ENCODE measurements around the gene FAM20B.
A peak's percentile ranks its signal among the peaks of the same experiment; 100 is the strongest.

The FAM20B gene

DNA sequence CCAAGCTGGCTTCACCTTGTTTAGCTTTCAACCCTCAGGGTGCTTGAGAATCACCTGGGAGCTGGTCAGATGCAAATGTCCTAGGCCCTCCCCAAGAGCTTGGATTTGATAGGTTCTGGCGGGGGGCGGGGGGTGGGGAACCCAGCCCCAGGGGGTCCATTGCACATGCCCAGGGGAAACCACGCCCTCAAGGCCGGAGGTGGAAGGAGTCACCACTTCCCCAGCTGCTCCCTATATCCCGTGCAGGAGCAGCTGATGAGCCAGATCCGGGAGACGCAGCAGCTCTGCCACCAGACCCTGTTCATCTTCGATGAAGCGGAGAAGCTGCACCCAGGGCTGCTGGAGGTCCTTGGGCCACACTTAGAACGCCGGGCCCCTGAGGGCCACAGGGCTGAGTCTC is 62.0 kb downstream of the FAM20B start:
- Histone ChIP-seq H3K27ac (peak overlapping the region in 2 of 21 experiments; percentile 22 to 41), H3K4me3 (no peak overlapping the region)

DNA sequence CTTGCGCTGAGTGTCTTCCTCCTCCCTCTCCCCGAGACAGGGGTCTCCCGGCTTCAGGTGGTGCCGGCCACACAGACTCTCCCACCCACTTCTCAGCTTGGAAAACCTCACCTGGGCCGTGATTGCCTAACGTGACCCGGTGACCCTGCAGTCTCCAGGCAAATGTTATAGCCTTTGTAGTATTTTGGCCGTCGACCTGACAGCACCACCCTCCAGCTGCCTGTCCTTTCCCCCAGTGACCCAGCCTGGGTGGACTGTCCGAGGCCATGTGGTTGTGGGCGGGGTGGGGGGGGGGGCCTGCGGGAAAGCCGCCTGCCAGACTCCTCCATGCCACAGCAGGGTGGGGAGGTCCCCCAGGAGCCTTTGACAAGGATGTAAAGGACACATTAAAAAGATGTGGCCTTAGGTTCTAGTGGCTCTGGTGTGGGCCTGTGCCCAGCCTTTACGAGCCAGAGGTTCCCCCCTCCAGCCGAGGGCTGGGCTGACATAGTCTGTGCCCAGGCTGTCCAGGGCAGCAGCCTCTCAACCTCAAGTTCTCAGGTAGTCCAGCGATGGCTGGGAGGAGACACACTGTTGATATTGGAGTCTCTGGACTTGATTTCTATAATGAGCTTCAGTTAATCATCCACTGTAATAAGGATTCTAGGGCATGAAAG is 64.3 kb downstream of the FAM20B start:
- Histone ChIP-seq H3K4me3 (no peak overlapping the region), H3K27ac (peak overlapping the region in 6 of 21 experiments; percentile 8 to 41 (median 22))

DNA sequence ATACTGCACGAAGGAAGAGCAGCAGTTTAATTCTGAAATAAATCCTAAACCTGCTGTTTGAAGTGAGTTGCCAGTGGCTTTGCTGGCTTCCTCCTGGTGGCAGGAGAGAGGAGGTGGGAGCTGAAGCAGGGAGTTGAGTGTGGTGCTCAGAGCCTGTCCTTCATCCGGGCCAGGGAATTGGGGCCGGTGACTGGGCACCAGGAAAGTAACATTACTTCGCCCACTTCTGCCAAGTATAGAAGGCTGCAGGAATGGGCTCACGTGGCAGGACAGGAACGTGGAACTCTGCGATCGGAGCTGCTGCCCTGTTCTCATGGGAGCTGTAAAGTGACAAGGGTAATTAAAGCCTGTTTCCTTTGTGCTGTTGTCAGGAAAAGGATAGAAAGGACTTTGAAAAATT is 64.8 kb downstream of the FAM20B start:
- Histone ChIP-seq H3K27ac (peak overlapping the region in 5 of 21 experiments; percentile 8 to 41 (median 27)), H3K4me3 (no peak overlapping the region)

DNA sequence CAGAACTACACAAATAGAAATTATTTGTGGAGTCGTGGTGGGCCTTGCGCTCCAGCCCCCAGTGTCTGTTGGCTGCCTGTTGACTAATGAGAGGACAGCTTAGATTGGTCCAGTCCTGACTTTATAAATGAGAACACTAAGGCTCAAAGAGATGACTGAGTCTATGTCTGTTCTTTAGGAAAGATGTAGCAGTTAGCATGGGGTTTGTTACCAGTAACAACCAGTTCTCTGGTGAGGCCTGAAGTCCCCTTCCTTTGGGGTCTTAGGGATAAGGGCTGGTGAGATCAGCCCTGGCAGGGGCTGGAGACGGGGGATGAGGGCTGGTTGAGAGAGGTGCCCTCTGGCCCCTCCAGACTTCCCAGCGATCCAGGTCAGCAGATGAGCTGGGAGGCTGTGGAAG is 65.2 kb downstream of the FAM20B start:
- H3K27ac ChIP-seq: peak overlapping the region in 2 of 21 experiments; percentile 27 to 54
- no peak overlapping the region for H3K4me3 ChIP-seq

DNA sequence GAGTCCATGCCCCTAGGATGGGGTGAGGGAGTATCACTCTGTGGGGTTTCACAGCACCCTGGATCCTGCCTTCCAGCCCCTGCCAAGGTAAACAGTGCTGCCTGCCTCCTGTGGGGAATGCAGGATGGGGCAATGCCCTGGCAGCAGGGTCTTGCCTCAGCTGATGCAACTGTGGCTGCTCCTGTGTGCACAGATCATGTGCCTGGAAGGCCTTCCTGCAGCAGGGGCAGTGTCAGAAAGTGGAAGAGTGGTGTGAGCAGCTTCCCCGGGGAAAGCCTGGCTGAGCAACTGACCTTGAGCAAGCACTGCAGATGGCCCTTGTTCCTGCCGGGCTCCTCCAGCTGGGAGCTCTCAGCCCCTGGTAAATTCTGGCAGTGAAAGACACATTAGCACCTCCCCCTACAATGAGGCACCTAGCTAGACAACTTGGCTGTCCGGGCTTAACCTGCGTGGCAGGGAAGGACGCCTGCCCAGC is 66.0 kb downstream of the FAM20B start:
- H3K27ac ChIP-seq: peak overlapping the region in 5 of 21 experiments; percentile 2 to 59 (median 22)

DNA sequence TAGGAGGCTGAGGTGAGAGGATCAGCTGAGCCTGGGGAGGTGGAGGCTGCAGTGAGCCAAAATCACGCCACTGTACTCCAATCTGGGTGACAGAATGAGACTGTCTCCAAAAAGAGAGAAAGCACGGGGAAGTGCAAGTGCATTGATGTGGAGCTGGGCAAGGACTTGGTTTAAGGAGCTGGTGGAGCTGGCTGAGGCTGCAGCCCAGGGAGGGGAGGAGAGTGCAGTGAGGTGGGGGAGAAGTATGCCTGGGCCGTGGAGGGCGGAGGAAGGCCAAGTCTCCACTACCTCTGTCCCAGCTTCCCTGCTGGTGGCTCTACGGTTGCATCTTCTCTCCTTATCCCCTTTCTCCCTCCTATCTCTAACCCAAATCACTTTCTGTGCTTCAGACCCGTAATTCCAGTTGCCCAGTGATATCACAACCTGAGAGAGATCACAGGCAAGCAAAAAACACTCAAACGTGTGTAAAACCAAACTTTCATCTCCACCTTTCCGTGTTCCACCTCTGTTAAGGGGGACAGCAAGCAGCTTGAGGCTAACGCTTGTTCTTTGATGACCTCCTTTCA is 67.3 kb downstream of the FAM20B start:
- no peak overlapping the region for H3K4me3 ChIP-seq
- peak overlapping the region in 1 of 21 experiments; percentile 59 for H3K27ac ChIP-seq

More for the DNA sequence above, 66.0 kb downstream of the FAM20B start:
- no peak overlapping the region for H3K4me3 ChIP-seq

DNA sequence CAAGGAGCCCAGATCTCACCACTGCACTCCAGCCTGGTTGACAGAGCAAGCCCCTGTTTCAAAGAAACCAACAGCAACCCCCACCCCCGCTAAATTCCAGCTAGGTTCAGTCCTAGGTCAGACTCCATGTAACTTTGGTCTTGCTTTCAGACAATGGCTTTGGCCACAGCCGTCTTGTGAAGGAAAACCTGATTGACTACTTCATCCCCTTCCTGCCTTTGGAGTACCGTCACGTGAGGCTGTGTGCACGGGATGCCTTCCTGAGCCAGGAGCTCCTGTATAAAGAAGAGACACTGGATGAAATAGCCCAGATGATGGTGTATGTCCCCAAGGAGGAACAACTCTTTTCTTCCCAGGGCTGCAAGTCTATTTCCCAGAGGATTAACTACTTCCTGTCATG is 69.1 kb downstream of the FAM20B start:
- Histone ChIP-seq H3K27ac (peak overlapping the region in 1 of 21 experiments; percentile 66), H3K4me3 (no peak overlapping the region)

DNA sequence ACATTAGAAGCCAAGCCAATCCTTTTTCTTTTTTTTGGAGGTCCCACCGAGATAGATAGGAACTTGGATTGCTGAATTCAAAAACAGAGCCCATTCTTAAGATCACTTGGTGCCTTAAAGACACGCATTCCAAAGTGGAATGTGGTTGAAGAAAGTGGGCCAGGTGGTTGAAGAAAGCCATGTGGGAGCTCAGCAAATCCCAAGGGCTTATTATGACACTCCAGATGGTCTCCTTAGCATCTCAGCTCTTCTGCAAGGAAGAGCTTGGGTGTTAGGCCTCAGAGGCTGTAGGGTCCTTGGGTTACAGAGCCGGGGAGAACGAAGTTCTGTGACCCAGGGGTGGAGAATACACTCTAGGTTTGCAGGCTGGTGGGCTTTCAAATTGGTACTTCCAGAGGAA is 69.7 kb downstream of the FAM20B start:
- no peak overlapping the region for H3K4me3 ChIP-seq
- H3K27ac ChIP-seq: peak overlapping the region in 1 of 21 experiments; percentile 66

DNA sequence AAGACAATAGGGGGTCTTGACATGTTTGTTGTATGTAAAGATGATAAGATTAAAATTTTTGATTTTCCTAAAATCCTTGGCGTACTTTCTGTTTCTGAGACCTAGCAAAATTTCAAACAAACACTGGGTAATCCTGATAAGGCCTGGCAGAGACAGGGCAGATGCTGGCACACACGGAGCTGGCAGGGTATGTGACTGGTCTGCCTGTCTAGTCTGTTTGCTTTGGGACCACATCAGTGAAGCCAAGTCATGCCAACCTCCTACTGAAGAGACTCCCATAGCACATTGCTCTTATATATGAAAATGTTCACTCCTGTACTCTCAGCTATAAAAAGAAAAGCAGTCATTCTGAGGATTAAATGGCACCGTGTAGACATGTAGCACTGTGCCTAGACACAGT is 70.2 kb downstream of the FAM20B start:
- no peak overlapping the region for H3K27ac ChIP-seq
- no peak overlapping the region for H3K4me3 ChIP-seq

DNA sequence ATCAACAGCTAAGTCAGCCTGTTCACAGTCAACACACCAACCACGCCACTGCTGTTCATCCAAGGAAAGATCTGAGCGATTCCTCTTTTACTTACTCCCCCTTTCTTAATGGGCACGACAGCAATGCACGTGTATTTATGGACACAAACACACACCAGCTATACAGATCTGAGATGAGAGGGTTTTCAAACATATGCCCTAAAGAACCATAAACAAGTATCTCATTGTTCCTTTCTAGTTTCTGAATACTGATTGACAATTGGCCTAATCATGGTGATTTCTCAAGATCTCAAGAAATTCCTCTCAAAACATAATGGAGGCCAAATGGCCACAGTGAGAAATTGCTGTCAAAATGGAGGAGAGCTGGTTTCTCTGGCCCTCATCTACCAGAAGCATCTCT is 74.2 kb downstream of the FAM20B start:
- H3K27ac ChIP-seq: no peak overlapping the region
- H3K4me3 ChIP-seq: no peak overlapping the region

DNA sequence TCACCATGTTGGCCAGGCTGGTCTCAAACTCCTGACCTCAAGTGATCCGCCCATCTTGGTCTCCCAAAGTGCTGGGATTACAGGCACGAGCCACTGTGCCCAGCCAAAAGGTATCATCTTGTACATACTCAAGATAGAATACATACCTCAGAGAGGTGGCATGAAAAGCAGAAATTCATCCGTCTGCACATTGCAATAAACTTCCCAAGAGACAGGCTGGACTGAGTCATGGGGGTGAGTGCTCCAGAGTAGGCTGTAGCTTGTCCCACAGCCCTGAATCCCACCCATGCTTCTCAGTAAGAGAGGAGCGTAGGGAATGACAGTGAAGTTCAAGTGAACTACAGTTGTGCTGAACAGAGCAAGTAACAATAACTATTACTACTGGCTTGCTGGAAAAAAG is 75.9 kb downstream of the FAM20B start:
- no peak overlapping the region for H3K27ac ChIP-seq
- H3K4me3 ChIP-seq: no peak overlapping the region

DNA sequence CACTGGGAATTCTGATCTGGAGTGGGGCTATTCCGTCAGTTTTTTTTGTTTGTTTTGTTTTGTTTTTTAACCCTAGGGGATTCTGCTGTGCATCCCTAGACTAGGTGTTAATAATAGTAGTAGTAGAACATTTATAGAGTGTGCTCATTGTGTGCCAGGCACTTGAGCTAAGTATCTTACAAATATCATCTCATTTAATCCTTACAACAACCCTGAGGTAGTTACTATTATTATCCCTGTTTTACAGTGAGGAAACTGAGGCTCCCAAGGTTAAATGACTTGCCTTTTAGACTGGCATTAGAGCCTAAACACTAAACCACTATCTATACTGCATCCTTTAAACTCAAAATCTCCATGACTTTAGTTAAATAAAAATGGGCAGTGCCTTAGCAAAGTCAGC is 78.3 kb downstream of the FAM20B start:
- Histone ChIP-seq H3K4me3 (no peak overlapping the region), H3K27ac (no peak overlapping the region)

DNA sequence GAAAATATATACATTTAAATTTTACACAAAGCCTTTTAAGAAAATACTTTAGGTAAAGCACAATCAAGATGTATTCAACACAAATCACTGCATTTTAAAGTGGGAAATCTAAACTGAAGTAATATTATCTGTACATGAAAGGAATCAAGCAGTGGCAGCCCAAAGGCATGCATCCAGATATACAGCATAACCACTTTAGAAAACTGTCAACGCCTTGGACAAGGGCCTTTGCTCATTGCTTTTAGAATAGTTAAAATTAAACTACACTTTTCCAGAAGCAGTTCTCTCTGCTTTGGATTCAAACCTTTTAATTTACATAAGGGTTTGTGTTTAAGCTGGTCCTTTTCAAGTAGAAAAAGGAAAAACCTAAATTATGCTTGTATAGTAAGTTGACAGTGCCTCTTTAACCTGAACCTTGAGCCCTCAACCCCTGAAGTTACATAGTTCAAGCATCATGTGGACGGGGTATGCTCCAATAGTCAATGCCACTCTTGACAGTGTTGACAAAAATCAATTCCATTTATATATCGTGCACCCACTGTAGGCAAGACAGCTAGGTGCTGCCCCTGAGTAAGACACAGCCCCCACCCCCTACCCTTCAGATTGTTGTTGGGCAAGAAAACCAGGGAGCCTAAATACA is 79.0 kb downstream of the FAM20B start:
- no peak overlapping the region for H3K4me3 ChIP-seq
- no peak overlapping the region for H3K27ac ChIP-seq

DNA sequence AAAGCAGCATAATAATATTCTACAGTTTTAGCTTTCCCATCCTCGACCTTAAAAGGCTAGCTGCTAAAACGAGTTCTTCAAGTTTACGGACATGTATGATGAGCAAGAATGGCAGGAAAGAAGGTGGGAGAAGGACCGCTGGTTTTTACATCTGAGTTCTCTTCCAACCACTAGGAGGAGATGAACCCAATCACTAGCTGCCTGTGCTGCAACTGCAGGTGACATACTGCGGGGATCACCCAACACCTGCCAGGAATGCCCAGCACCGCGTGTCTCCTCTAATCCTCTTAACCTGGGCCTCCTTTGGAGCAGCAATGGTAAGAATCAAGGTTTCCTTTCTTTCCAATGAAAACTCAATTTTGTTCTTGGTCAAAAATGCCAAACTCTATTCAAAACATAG is 79.7 kb downstream of the FAM20B start:
- Histone ChIP-seq H3K27ac (no peak overlapping the region), H3K4me3 (no peak overlapping the region)

DNA sequence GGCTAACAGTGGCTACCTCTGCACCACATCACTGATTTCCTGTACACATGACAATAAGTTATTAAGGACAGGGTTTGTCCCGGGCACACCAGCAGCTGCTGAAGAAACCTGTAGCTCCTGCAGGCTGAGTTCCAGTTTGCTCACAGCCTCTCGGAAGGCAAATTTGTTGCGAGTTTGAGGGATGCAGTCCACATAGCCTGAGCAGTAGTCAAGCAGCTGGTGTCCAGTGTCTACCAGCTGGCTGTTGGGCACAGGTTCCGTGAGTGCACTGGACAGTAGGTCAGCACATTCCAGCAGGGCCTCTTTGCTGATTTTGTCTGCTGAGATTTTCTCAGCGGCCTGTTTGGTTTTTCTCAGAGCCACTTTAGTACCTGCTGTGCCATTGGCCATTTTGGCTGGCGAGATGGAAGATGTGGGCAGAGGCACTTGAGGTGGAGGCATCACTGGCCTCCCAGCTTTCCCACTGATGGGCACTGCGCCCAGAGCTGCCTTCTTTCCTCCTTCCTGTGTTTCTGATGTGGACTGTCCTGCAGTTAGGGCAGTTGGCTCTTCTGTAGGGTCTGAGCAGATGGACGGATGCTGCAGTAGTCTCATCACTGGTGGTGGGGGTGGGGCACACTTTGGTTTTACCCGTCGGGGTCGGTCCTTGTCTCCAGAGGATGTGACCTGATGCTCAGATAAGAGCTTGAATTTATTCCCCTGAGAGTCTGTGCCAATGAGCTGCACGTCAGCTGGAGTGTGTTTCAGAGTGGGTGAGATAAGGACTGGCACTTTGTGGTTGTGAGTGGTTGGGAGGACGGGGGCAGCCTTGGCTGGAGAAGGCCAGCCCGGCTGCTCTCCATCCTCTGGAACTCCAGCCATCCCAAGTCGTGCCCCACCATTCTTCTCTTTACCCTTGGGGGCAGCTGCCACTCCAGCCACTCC is 82.3 kb downstream of the FAM20B start:
- H3K4me3 ChIP-seq: no peak overlapping the region
- no peak overlapping the region for H3K27ac ChIP-seq

DNA sequence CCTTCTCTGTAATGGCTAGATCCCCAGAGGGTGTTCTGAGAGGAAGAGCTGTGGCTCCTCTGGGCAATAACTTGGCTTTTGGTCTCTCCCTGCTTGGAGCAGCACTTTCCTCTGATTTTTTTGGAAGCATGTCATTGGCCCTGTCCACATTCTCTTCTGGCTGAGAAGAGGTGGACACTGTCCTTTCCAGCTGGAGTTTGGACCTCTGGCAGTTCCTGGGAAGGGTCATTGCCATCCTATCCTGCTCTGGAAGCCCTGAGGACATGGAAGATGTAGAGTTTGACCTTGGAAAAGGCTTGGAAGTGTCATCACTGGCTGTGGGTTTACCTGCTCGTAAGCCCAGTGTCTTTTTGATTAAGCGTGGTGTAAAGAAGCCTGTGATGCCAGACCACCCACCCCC is 83.0 kb downstream of the FAM20B start:
- H3K27ac ChIP-seq: no peak overlapping the region

DNA sequence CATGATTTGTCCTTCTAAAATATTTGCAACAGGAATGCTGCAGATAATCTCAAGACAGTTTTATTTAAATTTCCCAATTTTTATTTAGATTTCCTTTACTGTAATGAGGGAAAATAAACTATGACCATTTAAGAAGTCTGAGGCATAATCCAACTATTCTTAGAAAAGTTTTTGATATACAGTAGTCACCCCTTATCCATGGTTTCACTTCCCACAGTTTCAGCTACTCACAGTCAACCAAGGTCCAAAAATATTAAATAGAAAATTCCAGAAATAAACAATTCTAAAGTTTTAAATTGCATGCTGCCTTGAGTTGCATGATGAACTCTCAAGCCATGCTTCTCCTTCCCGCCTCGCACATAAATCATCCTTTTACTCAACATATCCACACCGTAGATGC is 89.5 kb downstream of the FAM20B start:
- Histone ChIP-seq H3K4me3 (no peak overlapping the region), H3K27ac (no peak overlapping the region)

More for the DNA sequence above, 83.0 kb downstream of the FAM20B start:
- no peak overlapping the region for H3K4me3 ChIP-seq

DNA sequence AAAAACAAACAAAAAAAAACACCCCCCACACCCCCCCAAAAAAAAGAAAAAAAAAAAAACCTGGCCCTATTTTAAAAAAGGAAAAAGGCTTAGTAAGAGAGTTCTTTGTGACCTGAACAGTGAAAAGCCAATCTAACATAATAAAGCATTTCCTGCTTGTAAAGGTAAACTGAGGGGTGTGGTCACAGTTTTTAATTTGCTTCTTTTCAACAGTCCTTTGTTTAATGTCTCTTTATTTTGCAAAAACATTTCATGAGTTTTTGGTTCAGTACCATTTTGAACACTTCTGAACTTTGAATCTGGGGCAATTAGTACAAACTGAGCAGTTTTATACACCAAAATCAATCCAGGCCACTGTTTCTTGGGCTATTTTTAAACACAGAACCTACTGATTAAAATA is 93.8 kb downstream of the FAM20B start:
- Histone ChIP-seq H3K27ac (no peak overlapping the region), H3K4me3 (no peak overlapping the region)

DNA sequence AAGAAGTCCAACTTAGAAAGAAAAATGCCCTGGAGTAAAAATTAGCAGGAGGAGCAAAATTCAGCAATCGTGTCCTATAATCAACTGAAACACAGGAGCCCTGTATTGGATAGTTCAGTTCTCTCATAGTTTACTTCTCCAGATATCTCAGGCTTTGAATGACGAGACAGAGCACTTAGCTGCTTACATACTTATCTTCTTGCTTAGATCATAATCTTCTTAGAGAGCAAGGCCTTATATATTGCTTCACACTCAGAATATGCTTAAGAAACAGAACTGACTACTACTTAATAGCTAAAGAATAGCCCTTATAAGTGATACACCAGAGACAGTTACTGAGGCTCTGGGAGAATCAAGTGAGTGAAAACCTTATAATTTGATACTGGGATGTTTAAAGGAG is 95.0 kb downstream of the FAM20B start:
- Histone ChIP-seq H3K27ac (no peak overlapping the region), H3K4me3 (no peak overlapping the region)
